Prostate gland (tissue), 2 donors: Measurements from ENCODE around the gene TCIRG1. TPM values are rescaled to one million over a fixed set of nuclear protein-coding genes. Genes with fewer than 3 reads are reported as not detected.
"Not testable (repeated sequence)": the region's sequence is repeated elsewhere in the genome, so short reads cannot be mapped to it uniquely, and the experiment has no call there.

Experiments
- DNase-seq: peaks from one replicate; pipeline ENCODE4 v3.0.0-alpha.2; 2019; ENCODE audit warnings: low spot score
- H3K27ac ChIP-seq, 2 donors: fragments of 200-600 bp; sonication (generic); 2 replicates each; pipeline ENCODE4 v1.5.1; 2017 to 2019
- H3K27me3 ChIP-seq: fragments of 200-600 bp; sonication (generic); replicated peaks from 2 replicates; pipeline ENCODE4 v1.5.1; 2019; ENCODE audit not compliant: insufficient read depth
- H3K36me3 ChIP-seq, 2 donors: fragments of 200-600 bp; sonication (generic); 1 replicate in 1 of 2; 2 replicates in 1 of 2; pipeline versions ENCODE4 v1.5.1 to v1.8.1; 2017 to 2019
- H3K4me1 ChIP-seq: fragments of 200-600 bp; sonication (generic); replicated peaks from 2 replicates; pipeline ENCODE4 v1.5.1; 2019
- H3K4me3 ChIP-seq, 2 donors: fragments of 200-600 bp; sonication (generic); 2 replicates each; pipeline ENCODE4 v1.5.1; 2017 to 2019
- H3K9me3 ChIP-seq: fragments of 200-600 bp; sonication (generic); 2 replicates; pipeline ENCODE4 v1.5.1; 2017
- CTCF ChIP-seq, 4 experiments: fragments of 200-600 bp in 2 of 4; fragments of 450-650 bp in 2 of 4; sonication (generic) in 2 of 4; IDR thresholded peaks; 1 replicate in 3 of 4; 2 replicates in 1 of 4; pipeline ENCODE4 v1.5.1; 2016 to 2019; ENCODE audit warnings: antibody characterized with exemption in 4 of 4, mild to moderate bottlenecking in 2 of 4, moderate library complexity in 2 of 4
- POLR2A ChIP-seq: fragments of 450-650 bp; IDR thresholded peaks from one replicate; pipeline ENCODE4 v1.6.1; 2016; ENCODE audit warnings: antibody characterized with exemption, mild to moderate bottlenecking
- POLR2AphosphoS5 ChIP-seq: sonication (generic); formaldehyde crosslinking; IDR thresholded peaks from one replicate; pipeline ENCODE4 v1.6.1; 2017; ENCODE audit warnings: antibody characterized with exemption
- WGBS: methylation state at CpG from one replicate; pipeline ENCODE4 v1.1.5; 2018; 5-methylcytosine and 5-hydroxymethylcytosine counted together
- intact Hi-C: fragments of 100-400 bp; cut with DNase I; formaldehyde crosslinking; loops from one replicate; pipeline ENCODE4 v1.14.2; 2022
- total RNA-seq, 2 donors: library from RNA; depleted of rRNA; stranded (reverse); fragments of >200 nt; gene quantifications; one replicate each; pipeline ENCODE4 v1.1.0, GENCODE V29; 2016

The TCIRG1 gene
- total RNA-seq, 2 donors from 2014 or later = 114 to 118 TPM

GRCh38 chr11:68092411-68092810 lies 53.6 kb downstream of the TCIRG1 start:
- TF ChIP-seq CTCF (IDR thresholded peaks at IDR 0.05) (no peak), POLR2A (no peak), POLR2AphosphoS5 (no peak)
- H3K4me1 ChIP-seq = no peaks in the 10 kb centered on the region
- intact Hi-C loops = no loop called here
- no peaks in the 10 kb centered on the region for H3K36me3 ChIP-seq
- no peak overlapping the region for H3K27ac ChIP-seq
- DNase-seq = no peak
- H3K27me3 ChIP-seq = no peaks in the 10 kb centered on the region
- no peaks in the 10 kb centered on the region for H3K9me3 ChIP-seq
- 91% methylated on average over 2 of the region's 2 CpGs for WGBS
- no peak overlapping the region for H3K4me3 ChIP-seq

GRCh38 chr11:68092946-68093345 lies 54.1 kb downstream of the TCIRG1 start:
- H3K27ac ChIP-seq, H3K27me3 ChIP-seq, intact Hi-C loops, H3K4me3 ChIP-seq, H3K4me1 ChIP-seq, H3K9me3 ChIP-seq, DNase-seq, H3K36me3 ChIP-seq: not testable (repeated sequence)
- 95% methylated on average over 3 of the region's 3 CpGs for WGBS

GRCh38 chr11:68093565-68093964 lies 54.7 kb downstream of the TCIRG1 start:
- Histone ChIP-seq H3K9me3 (no peaks in the 10 kb centered on the region), H3K4me3 (no peak overlapping the region), H3K36me3 (no peaks in the 10 kb centered on the region), H3K27me3 (no peaks in the 10 kb centered on the region), H3K4me1 (no peaks in the 10 kb centered on the region), H3K27ac (no peak overlapping the region)
- 73% methylated on average over 4 of the region's 4 CpGs for WGBS
- no peak for DNase-seq
- no peak for TF ChIP-seq CTCF (IDR thresholded peaks at IDR 0.05)
- no peak for TF ChIP-seq POLR2A
- no peak for TF ChIP-seq POLR2AphosphoS5
- intact Hi-C loops = no loop called here

- intact Hi-C loops = no loop called here
- 96% methylated on average over 8 of the region's 8 CpGs for WGBS
- H3K27ac ChIP-seq = peak overlapping the region in 1 of 2 donors; percentile 87
- no peak overlapping the region for H3K4me3 ChIP-seq
- H3K4me1 ChIP-seq = peaks cover 3% of the 10 kb centered on the region
- no peaks in the 10 kb centered on the region for H3K27me3 ChIP-seq
- no peak for TF ChIP-seq CTCF (IDR thresholded peaks at IDR 0.05)
- no peak for TF ChIP-seq POLR2AphosphoS5
- TF ChIP-seq POLR2A = no peak
- no peaks in the 10 kb centered on the region for H3K36me3 ChIP-seq
- no peak for DNase-seq
- no peaks in the 10 kb centered on the region for H3K9me3 ChIP-seq
These were observed 58.1 kb downstream of the TCIRG1 start for GRCh38 chr11:68096962-68097361.

GRCh38 chr11:68099057-68099456 lies 60.2 kb downstream of the TCIRG1 start:
- H3K4me3 ChIP-seq = peak overlapping the region in 1 of 2 donors; percentile 13
- no peaks in the 10 kb centered on the region for H3K36me3 ChIP-seq
- intact Hi-C loops = no loop called here
- no peaks in the 10 kb centered on the region for H3K27me3 ChIP-seq
- no peaks in the 10 kb centered on the region for H3K9me3 ChIP-seq
- H3K4me1 ChIP-seq = peaks cover 3% of the 10 kb centered on the region
- H3K27ac ChIP-seq = peak overlapping the region; percentile 81 to 87
- TF ChIP-seq CTCF (IDR thresholded peaks at IDR 0.05) = no peak
- no peak for TF ChIP-seq POLR2AphosphoS5
- no peak for TF ChIP-seq POLR2A
- DNase-seq = no peak
